CD4-positive, alpha-beta T cell treated with Interferon gamma for 1 hour (primary cell): Measurements from ENCODE around the gene CSMD2.

ENCODE experiments used
- DNase-seq: peaks from one replicate; pipeline ENCODE4 v3.0.0-alpha.2; 2020

The CSMD2 gene

DNA sequence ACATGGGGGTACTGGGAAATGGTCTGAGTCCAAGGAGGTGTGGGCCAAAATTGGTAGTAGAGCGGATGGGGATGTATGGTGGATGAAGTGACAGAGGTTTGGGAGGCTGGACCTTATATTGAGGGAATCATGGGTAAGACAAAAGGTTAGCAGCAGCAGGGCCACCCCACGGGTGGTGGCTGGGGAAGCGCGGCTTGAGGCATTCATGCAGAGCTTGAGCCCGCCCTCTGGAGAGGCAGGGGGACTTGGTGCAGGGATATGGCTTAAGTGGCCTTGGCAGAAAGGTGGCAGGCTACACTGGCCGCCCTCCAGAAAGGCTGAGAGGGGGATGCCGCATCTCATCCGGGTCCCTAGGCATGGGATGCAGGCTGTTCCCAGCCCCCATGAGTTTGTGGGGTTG, 269.6 kb downstream of the CSMD2 start:
- DNase-seq, result no peak

GRCh38 chr1:33893147-33893830, 271.7 kb downstream of the CSMD2 start:
- DNase-seq, result no peak

GRCh38 chr1:33886496-33886895, 278.5 kb downstream of the CSMD2 start:
- DNase-seq, result no peak

- no peak for DNase-seq
Measured at GRCh38 chr1:33880305-33880704, 284.7 kb downstream of the CSMD2 start.

GRCh38 chr1:33878392-33878791, 286.6 kb downstream of the CSMD2 start:
- no peak for DNase-seq

- DNase-seq, result no peak
Measured at GRCh38 chr1:33876970-33877650, 287.9 kb downstream of the CSMD2 start.

DNA sequence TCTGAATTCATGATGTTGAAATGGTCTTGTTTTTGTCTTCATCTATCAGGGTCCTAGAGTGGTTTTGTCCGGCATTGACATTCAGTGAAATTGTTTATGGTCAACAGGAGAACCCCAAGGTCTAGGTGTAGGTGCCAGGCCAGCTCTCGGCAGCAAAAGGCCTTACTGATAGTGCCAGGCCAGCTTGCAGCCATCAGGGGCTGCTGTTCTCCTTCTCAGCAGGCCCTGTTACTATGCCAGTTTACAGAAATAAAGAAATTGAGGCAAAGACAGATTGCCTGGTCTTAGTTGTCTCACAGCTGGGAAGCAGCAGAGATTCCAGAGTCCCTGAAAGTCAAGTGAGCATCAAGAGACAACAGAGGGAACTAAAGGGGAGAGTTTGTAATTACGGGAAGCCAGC, 289.2 kb downstream of the CSMD2 start:
- DNase-seq, result no peak

- DNase-seq, result no peak
Measured at GRCh38 chr1:33874636-33875035, 290.4 kb downstream of the CSMD2 start.

DNA sequence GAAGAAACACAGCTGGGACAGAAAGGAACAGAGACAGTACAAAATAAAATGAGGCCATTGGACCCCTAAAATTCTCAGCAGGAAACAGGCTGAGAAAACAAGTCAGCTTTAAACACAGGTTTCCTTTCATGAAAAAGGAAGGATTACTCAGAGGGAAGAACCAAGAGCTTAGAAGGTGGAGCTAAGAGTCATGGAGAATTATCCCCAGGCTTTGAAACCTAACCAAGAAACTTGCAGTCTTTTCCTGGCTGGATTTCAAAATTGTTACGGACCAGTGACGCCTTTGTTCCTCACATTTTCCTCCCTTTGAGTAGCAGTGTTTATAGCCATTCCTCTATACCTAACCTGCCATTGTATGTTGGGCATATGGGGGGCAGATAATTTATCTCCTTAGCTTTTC, 292.3 kb downstream of the CSMD2 start:
- no peak for DNase-seq

DNA sequence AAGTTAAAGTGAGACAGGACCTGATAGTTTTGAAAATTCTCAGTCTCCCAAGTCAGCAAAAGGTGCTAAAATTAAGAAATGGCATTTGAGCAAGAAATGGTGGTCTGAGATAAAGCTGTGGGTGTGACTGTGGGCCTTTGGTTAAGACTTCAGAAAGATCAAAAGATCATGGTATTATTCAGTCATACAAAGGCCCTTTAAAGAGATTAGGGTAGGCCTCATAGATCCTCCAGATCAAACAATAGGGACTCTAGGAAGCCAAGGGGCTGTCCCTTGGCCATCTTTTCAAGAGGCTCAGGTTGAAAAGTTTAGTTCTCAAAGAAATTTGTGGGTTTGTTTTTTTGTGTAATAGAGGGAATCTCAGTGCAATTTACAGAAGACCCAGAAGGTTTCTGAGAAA, 292.8 kb downstream of the CSMD2 start:
- no peak for DNase-seq

- DNase-seq, result no peak
Measured at GRCh38 chr1:33867684-33868083, 297.3 kb downstream of the CSMD2 start.

- DNase-seq, result no peak
Measured at GRCh38 chr1:33866281-33866680, 298.7 kb downstream of the CSMD2 start.

GRCh38 chr1:33864460-33865389, 300.3 kb downstream of the CSMD2 start:
- no peak for DNase-seq

DNA sequence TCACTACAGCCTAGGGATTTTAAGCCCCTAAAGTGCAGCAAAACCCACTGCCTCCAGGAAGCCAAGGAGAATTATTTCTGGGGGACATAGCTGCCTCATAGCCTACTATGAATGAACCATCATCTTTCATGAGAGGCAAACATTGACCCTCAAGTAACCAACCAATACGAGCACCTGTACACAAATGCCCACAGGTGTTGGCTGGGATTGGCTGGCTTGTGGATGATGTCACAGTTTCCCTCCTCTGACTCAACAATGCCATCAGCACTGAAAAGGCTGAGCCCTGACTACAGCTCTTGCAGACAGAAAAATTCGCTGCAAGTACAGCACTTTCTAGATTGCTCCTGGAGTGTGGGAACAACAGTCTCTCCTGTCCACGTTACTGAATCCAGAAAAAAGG, 301.3 kb downstream of the CSMD2 start, which contains the start of gene HMGB4:
Gene HMGB4, plus strand, starts transcription at position 301 of the 400 bp plus-strand sequence. CDS start 113 bp downstream, outside the sequence.
- DNase-seq, result no peak

GRCh38 chr1:33860671-33861070, 304.4 kb downstream of the CSMD2 start:
- DNase-seq, result no peak

- no peak for DNase-seq
Measured at GRCh38 chr1:33854091-33854490, 310.9 kb downstream of the CSMD2 start.

GRCh38 chr1:33853431-33853830, 311.6 kb downstream of the CSMD2 start:
- no peak for DNase-seq

DNA sequence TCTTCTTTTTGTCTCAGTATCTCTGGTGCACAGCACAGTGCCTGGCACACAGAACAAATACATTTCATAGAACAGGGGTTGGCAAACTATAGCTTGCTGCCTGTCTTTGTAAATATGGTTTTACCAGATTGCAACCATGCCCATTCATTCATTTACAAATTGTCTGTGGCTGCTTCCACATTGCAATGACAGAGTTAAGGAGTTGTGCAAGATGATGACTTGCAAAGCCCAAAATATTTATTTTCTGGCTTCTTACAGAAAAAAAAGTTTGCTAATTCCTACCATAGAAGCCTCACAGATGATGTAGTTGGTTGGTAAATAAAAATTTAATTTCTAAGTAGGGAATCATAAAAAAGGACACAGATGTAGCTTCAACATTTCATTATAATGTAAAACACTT, 312.3 kb downstream of the CSMD2 start:
- DNase-seq, result no peak

DNA sequence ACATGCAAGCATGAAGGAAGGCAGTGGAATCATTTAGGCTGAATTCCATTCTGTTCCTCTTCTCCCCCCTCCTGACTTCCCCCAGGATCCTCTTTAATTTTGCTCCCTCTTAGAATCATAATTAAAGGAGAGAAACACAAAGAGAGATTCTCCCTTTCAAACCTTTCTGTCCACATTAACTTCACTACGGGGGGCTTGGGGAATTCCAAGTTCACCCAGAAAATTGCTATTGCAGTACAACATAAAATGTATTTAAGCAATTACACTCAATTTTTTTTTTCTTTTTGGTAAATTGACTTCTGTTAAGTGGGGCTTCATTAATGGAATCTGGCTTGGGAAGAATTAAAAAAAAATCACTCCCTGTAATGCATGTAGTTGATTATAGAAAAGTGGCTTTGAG, 314.5 kb downstream of the CSMD2 start:
- no peak for DNase-seq

DNA sequence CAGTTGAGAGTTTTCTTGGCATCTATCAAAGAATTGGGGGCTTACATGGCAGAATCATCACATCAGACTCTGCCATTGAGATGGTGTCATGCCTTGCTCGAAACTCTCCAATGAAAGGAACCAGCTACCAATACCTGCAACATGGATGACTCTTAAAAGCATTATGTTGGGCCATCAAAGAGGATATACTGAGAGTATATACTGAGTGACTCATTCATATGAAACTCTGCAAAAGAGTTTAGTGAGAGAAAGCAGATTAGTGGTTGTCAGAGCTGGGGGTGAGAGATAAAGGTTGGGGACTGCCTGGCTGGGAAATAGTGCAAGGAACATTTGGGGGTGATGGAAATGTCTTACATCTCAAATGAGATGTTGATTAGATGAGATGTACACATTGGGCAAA, 315.8 kb downstream of the CSMD2 start:
- no peak for DNase-seq

GRCh38 chr1:33848205-33848937, 316.7 kb downstream of the CSMD2 start:
- DNase-seq, result no peak

- DNase-seq, result no peak
Measured at GRCh38 chr1:33846861-33847260, 318.2 kb downstream of the CSMD2 start.

- DNase-seq, result no peak
Measured at GRCh38 chr1:33844166-33844565, 320.9 kb downstream of the CSMD2 start.
